Panc1 (cell line): ENCODE measurements around the gene NKAIN2. TPM values are rescaled to one million over a fixed set of nuclear protein-coding genes. Genes with fewer than 3 reads are reported as not detected.

ENCODE experiments used
- ATAC-seq: fragments of 200-7000 bp; cut with Tn5 transposase; 2 replicates; pipeline ENCODE4 v1.9.1; 2020; ENCODE audit warnings: mild to moderate bottlenecking, moderate library complexity
- BruUV-seq: library from RNA; stranded (reverse); fragments of 400-500 nt; replicated peaks from 2 replicates; lab custom pipeline; 2021; lab: Mats Ljungman, UMichigan
- CTCF ChIA-PET: fragments of 300-600 bp; sonication (Branson Sonifier 250); formaldehyde crosslinking; loops from one replicate; lab custom pipeline; 2022; ENCODE audit warnings: antibody characterized with exemption; lab: Charles Lee
- POLR2A ChIA-PET: fragments of 300-600 bp; sonication (Branson Sonifier 250); formaldehyde crosslinking; loops from one replicate; lab custom pipeline; 2022; ENCODE audit warnings: antibody characterized with exemption; lab: Charles Lee
- DNase-seq: peaks from one replicate; pipeline ENCODE4 v3.0.0-alpha.2; 2010; ENCODE audit warnings: low read depth, low spot score
- H3K27ac ChIP-seq: 2 replicates; pipeline ENCODE4 v1.5.1; 2011; ENCODE audit warnings: mild to moderate bottlenecking, low read length, inconsistent platforms
- H3K27me3 ChIP-seq: fragments of 200-500 bp; sonication (Bioruptor generic); 2 replicates; pipeline ENCODE4 v1.6.0; 2014; ENCODE audit warnings: low read length, inconsistent platforms; ENCODE audit not compliant: control insufficient read depth, insufficient read depth
- H3K36me3 ChIP-seq: fragments of 200-500 bp; sonication (Bioruptor generic); 2 replicates; pipeline ENCODE4 v1.5.1; 2014; ENCODE audit warnings: inconsistent platforms, mild to moderate bottlenecking, low read length, moderate library complexity; ENCODE audit not compliant: control insufficient read depth, insufficient read depth
- H3K4me1 ChIP-seq: 2 replicates; pipeline ENCODE4 v1.5.1; 2011; ENCODE audit warnings: inconsistent platforms, mild to moderate bottlenecking, low read length, moderate library complexity; ENCODE audit not compliant: control insufficient read depth, insufficient read depth
- H3K4me3 ChIP-seq, 2 experiments: 2 replicates each; pipeline ENCODE4 v1.5.1; 2011 to 2012; ENCODE audit warnings: low read depth in 2 of 2, low read length in 2 of 2, mild to moderate bottlenecking in 2 of 2, inconsistent platforms in 1 of 2, moderate library complexity in 1 of 2
- H3K9me3 ChIP-seq: fragments of 200-500 bp; sonication (Bioruptor generic); 2 replicates; pipeline ENCODE4 v1.5.1; 2014; ENCODE audit warnings: low read depth, mild to moderate bottlenecking, inconsistent platforms, low read length, moderate library complexity; ENCODE audit not compliant: control insufficient read depth, insufficient read depth
- POLR2AphosphoS5 ChIP-seq: IDR thresholded peaks from 2 replicates; pipeline ENCODE4 v1.6.1; 2012; ENCODE audit warnings: mild to moderate bottlenecking, low read depth, low read length, moderate library complexity
- REST ChIP-seq, 2 experiments: IDR thresholded peaks; 2 replicates each; pipeline ENCODE4 v1.6.1; 2011 to 2012; ENCODE audit warnings: low read depth in 2 of 2, control low read depth in 1 of 2, low read length in 1 of 2, mild to moderate bottlenecking in 1 of 2, moderate library complexity in 1 of 2; ENCODE audit not compliant: insufficient read depth in 1 of 2
- SIN3A ChIP-seq: IDR thresholded peaks from 2 replicates; pipeline ENCODE4 v1.6.1; 2012; ENCODE audit warnings: low read depth, mild to moderate bottlenecking, low read length, moderate library complexity, borderline replicate concordance; ENCODE audit not compliant: insufficient read depth
- TCF7L2 ChIP-seq: IDR thresholded peaks from 2 replicates; pipeline ENCODE4 v1.6.1; 2011; ENCODE audit warnings: mild to moderate bottlenecking, low read depth, low read length, inconsistent platforms
- in situ Hi-C: cut with HindIII; loops from 2 replicates; pipeline ENCODE4 v1.10.0; 2016; ENCODE audit warnings: low sequenced_read_pairs, low pct_unique_long_range_greater_than_20kb
- intact Hi-C: fragments of 100-400 bp; cut with micrococcal nuclease; formaldehyde crosslinking; loops from one replicate; pipeline ENCODE4 v1.10.0; 2022; ENCODE audit not compliant: unreplicated experiment
- total RNA-seq: library from RNA; stranded (reverse); gene quantifications from one replicate; pipeline ENCODE4 v1.2.1, GENCODE V29; 2021; ENCODE audit not compliant: unreplicated experiment
- TF ChIP-seq, protein P1 (sequence below): fragments of 450-650 bp; IDR thresholded peaks from 2 replicates; pipeline ENCODE4 v1.5.1; 2017; ENCODE audit warnings: mild to moderate bottlenecking

Gene NKAIN2
- total RNA-seq, 1 experiment from 2014 or later = 2.6 TPM

DNA sequence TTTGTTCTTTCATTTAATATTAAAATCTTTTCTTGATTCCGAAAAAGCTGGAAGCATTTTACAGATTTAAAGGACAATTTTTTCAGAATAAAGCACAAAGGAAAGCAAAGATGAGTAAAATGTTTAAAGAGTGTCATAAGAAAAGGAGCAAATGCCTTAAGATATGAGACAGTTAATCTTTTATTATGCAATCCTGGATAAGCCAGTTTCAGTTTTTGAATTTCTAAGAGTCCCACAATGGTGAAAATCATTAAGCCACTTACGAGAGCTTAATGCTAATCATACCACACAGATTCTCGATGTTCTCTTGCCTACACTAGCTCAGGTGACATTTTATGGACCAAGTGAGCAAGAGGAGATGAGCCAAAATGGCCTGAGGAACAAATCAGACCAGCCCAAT lies 1054.9 kb downstream of the NKAIN2 start:
- DNase-seq = no peak
- CTCF ChIA-PET = interaction anchor here (0.5 kb wide), 1 partner anchor 62 kb away, joined by 5 read pairs; no protein-coding TSS in a partner anchor

DNA sequence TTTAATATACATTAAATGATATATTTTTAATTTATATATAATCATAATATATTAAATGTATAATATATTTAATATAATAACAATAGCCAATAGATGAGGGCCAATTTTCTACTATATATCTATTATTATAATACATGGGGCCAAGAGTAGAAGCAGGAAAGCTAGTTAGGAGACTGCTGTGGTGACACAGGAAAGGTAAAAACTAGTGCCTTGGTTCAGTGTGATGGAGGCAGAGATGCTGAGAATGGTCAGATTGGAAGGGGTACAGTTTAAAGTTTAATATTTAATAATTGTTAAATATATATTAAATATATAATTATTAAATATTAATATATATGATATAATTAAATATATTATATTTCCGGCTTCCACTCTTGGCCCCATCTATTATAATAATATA lies 1055.7 kb downstream of the NKAIN2 start:
- no peaks in the 10 kb centered on the region for H3K9me3 ChIP-seq
- no TSS peak for BruUV-seq
- no peaks in the 10 kb centered on the region for H3K36me3 ChIP-seq
- H3K27ac ChIP-seq = no peak overlapping the region
- TF ChIP-seq POLR2AphosphoS5 (no peak), SIN3A (no peak), TCF7L2 (no peak), REST (IDR thresholded peaks at IDR 0.05; ENCODE audit: insufficient read depth in 1 of 2, low read depth in 2 of 2, low read length in 1 of 2) (no peak)
- TF ChIP-seq, protein P1, sequence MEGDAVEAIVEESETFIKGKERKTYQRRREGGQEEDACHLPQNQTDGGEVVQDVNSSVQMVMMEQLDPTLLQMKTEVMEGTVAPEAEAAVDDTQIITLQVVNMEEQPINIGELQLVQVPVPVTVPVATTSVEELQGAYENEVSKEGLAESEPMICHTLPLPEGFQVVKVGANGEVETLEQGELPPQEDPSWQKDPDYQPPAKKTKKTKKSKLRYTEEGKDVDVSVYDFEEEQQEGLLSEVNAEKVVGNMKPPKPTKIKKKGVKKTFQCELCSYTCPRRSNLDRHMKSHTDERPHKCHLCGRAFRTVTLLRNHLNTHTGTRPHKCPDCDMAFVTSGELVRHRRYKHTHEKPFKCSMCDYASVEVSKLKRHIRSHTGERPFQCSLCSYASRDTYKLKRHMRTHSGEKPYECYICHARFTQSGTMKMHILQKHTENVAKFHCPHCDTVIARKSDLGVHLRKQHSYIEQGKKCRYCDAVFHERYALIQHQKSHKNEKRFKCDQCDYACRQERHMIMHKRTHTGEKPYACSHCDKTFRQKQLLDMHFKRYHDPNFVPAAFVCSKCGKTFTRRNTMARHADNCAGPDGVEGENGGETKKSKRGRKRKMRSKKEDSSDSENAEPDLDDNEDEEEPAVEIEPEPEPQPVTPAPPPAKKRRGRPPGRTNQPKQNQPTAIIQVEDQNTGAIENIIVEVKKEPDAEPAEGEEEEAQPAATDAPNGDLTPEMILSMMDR = no peak
- no peaks in the 10 kb centered on the region for H3K4me1 ChIP-seq
- intact Hi-C loops = loop anchor here (10.0 kb wide), 2 partner anchors 1055 to 1445 kb away; partner anchors contain the start of gene NKAIN2
- ChIA-PET POLR2A (no interaction called here), CTCF (no interaction called here)
- no peaks in the 10 kb centered on the region for H3K27me3 ChIP-seq
- no peak for ATAC-seq
- in situ Hi-C loops = no loop called here
- H3K4me3 ChIP-seq = no peak overlapping the region
- no peak for DNase-seq

More for the DNA sequence above, 1054.9 kb downstream of the NKAIN2 start:
- H3K27me3 ChIP-seq = no peaks in the 10 kb centered on the region
- no TSS peak for BruUV-seq
- H3K36me3 ChIP-seq = no peaks in the 10 kb centered on the region
- ATAC-seq = no peak
- no peak overlapping the region; the same call in 1 of the 2 replicates for H3K27ac ChIP-seq
- no peaks in the 10 kb centered on the region for H3K9me3 ChIP-seq
- POLR2A ChIA-PET = no interaction called here
- no peaks in the 10 kb centered on the region for H3K4me1 ChIP-seq
- no peak overlapping the region for H3K4me3 ChIP-seq
- TF ChIP-seq, protein P1 = no peak
- TF ChIP-seq POLR2AphosphoS5 (no peak), SIN3A (no peak), TCF7L2 (no peak), REST (IDR thresholded peaks at IDR 0.05; ENCODE audit: insufficient read depth in 1 of 2, low read depth in 2 of 2, low read length in 1 of 2) (no peak)
- in situ Hi-C loops = no loop called here
- intact Hi-C loops = loop anchor here (10.0 kb wide), 2 partner anchors 1054 to 1444 kb away; partner anchors contain the start of gene NKAIN2
